Neural cell (in vitro differentiated cells): Measurements from ENCODE around the gene PPM1H. TPM values are rescaled to one million over a fixed set of nuclear protein-coding genes. Genes with fewer than 3 reads are reported as not detected.

Experiments
- H2AFZ ChIP-seq: fragments of 200-600, 300-800 bp; sonication (generic), shearing (Covaris generic); 2 replicates; pipeline ENCODE4 v1.6.0; 2014; ENCODE audit warnings: low read depth, mild to moderate bottlenecking, antibody characterized with exemption, low read length, moderate library complexity
- H3F3A ChIP-seq: fragments of 200-600 bp; shearing (Covaris generic); 2 replicates; pipeline ENCODE4 v1.6.1; 2016; ENCODE audit warnings: mild to moderate bottlenecking, moderate library complexity, mixed read lengths, antibody characterized with exemption, low read length; ENCODE audit not compliant: insufficient read depth, poor library complexity, severe bottlenecking
- H3K27ac ChIP-seq: fragments of 200-600, 300-800 bp; sonication (generic), shearing (Covaris generic); 2 replicates; pipeline ENCODE4 v1.5.1; 2014; ENCODE audit warnings: mild to moderate bottlenecking, low read length, moderate library complexity
- H3K27me3 ChIP-seq: fragments of 300-800, 200-600 bp; sonication (generic), shearing (Covaris generic); 2 replicates; pipeline ENCODE4 v1.6.0; 2014; ENCODE audit warnings: mild to moderate bottlenecking, low read depth, low read length, moderate library complexity; ENCODE audit not compliant: insufficient read depth
- H3K36me3 ChIP-seq: fragments of 300-800, 200-600 bp; sonication (generic), shearing (Covaris generic); 2 replicates; pipeline ENCODE4 v1.5.1; 2014; ENCODE audit warnings: mild to moderate bottlenecking, antibody characterized with exemption, low read length, moderate library complexity; ENCODE audit not compliant: insufficient read depth
- H3K4me2 ChIP-seq: fragments of 300-800, 200-600 bp; sonication (generic), shearing (Covaris generic); 2 replicates; pipeline ENCODE4 v1.6.0; 2014; ENCODE audit warnings: mild to moderate bottlenecking, low read length
- H3K4me3 ChIP-seq: fragments of 300-800, 200-600 bp; sonication (generic), shearing (Covaris generic); 2 replicates; pipeline ENCODE4 v1.5.1; 2014; ENCODE audit warnings: mild to moderate bottlenecking, low read length, moderate library complexity
- H3K79me2 ChIP-seq: fragments of 200-600 bp; shearing (Covaris generic); replicated peaks from 2 replicates; pipeline ENCODE4 v1.6.0; 2014; ENCODE audit warnings: mild to moderate bottlenecking, low read length, moderate library complexity; ENCODE audit not compliant: insufficient read depth
- H3K9ac ChIP-seq: fragments of 300-800, 200-600 bp; sonication (generic), shearing (Covaris generic); 2 replicates; pipeline ENCODE4 v1.6.1; 2016; ENCODE audit warnings: mild to moderate bottlenecking, low read length, mixed read lengths
- H3K9me2 ChIP-seq: fragments of 200-600 bp; shearing (Covaris generic); 2 replicates; pipeline ENCODE4 v1.6.1; 2016; ENCODE audit warnings: mild to moderate bottlenecking, low read length, mixed read lengths; ENCODE audit not compliant: insufficient read depth
- H3K9me3 ChIP-seq: fragments of 200-600, 300-800 bp; sonication (generic), shearing (Covaris generic); 2 replicates; pipeline ENCODE4 v1.6.1; 2016; ENCODE audit warnings: mild to moderate bottlenecking, mixed run types, low read length, moderate library complexity, mixed read lengths
- H4K20me1 ChIP-seq: fragments of 200-600 bp; shearing (Covaris generic); 2 replicates; pipeline ENCODE4 v1.6.1; 2016; ENCODE audit warnings: mild to moderate bottlenecking, mixed run types; ENCODE audit not compliant: insufficient read depth
- CTCF ChIP-seq: fragments of 450-650 bp; IDR thresholded peaks from 2 replicates; pipeline ENCODE4 v1.5.1; 2014; ENCODE audit warnings: antibody characterized with exemption, mild to moderate bottlenecking, moderate library complexity; ENCODE audit not compliant: poor library complexity, severe bottlenecking
- EP300 ChIP-seq: fragments of 450-650 bp; conservative IDR thresholded peaks from 2 replicates; pipeline ENCODE4 v1.6.1; 2014; ENCODE audit warnings: antibody characterized with exemption, mild to moderate bottlenecking, moderate library complexity; ENCODE audit not compliant: poor library complexity, severe bottlenecking
- EZH2 ChIP-seq: fragments of 200-600, 300-800 bp; shearing (Covaris generic), sonication (generic); IDR thresholded peaks from 2 replicates; pipeline ENCODE4 v1.6.1; 2014; ENCODE audit warnings: antibody characterized with exemption, low read length, borderline replicate concordance, mild to moderate bottlenecking; ENCODE audit not compliant: insufficient read depth, poor library complexity, severe bottlenecking
- MXI1 ChIP-seq: fragments of 450-650 bp; conservative IDR thresholded peaks from 2 replicates; pipeline ENCODE4 v1.6.1; 2014; ENCODE audit warnings: antibody characterized with exemption, mild to moderate bottlenecking; ENCODE audit not compliant: poor library complexity, severe bottlenecking
- POLR2AphosphoS5 ChIP-seq: IDR thresholded peaks from 2 replicates; pipeline ENCODE4 v1.6.1; 2012
- RAD21 ChIP-seq: fragments of 450-650 bp; conservative IDR thresholded peaks from 2 replicates; pipeline ENCODE4 v1.6.1; 2014; ENCODE audit warnings: antibody characterized with exemption, mild to moderate bottlenecking, moderate library complexity
- REST ChIP-seq: IDR thresholded peaks from 2 replicates; pipeline ENCODE4 v1.6.1; 2012; ENCODE audit warnings: borderline replicate concordance
- SMC3 ChIP-seq: fragments of 450-650 bp; conservative IDR thresholded peaks from 2 replicates; pipeline ENCODE4 v1.6.1; 2014; ENCODE audit warnings: antibody characterized with exemption, mild to moderate bottlenecking, moderate library complexity; ENCODE audit not compliant: poor library complexity
- TAF1 ChIP-seq: IDR thresholded peaks from 2 replicates; pipeline ENCODE4 v1.6.1; 2012; ENCODE audit warnings: low read depth
- polyA plus RNA-seq: library from polyadenylated mRNA; depleted of rRNA; stranded (reverse); fragments of >200 nt; gene quantifications from 2 replicates; pipeline ENCODE4 v1.2.3, GENCODE V29; 2014

The PPM1H gene
- polyA plus RNA-seq, 1 donor from 2014 or later = 3.9 TPM

DNA sequence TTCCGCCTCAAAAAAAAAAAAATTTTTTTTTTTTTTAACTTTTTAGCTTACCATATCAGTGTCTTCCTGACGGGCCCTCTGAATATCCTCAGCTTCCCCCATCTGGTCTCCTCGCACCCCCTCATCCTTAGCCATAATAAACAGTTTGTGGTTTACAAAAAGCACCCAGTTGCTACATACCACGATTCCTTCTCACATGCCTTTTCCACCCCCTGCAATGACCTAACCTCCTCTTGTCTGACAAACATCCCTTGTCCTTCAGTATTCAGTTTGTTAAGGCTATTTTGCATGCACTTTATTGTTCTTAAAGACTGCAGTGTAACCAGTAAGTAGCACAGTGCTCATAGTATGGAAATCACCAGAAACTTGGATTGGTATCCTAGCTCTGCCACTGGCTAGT is 88.5 kb downstream of the PPM1H start:
- Histone ChIP-seq H3K9ac (no peak overlapping the region), H4K20me1 (no peaks in the 10 kb centered on the region), H3K4me3 (no peak overlapping the region), H3K9me2 (no peaks in the 10 kb centered on the region), H3K4me2 (no peak overlapping the region), H3K27me3 (no peaks in the 10 kb centered on the region), H3K27ac (no peak overlapping the region), H3K79me2 (no peaks in the 10 kb centered on the region), H3F3A (no peaks in the 10 kb centered on the region), H3K9me3 (no peaks in the 10 kb centered on the region), H2AFZ (no peak overlapping the region), H3K36me3 (no peaks in the 10 kb centered on the region)
- TF ChIP-seq RAD21 = no peak
- no peak for TF ChIP-seq MXI1
- TF ChIP-seq REST = no peak
- no peak for TF ChIP-seq EP300
- TF ChIP-seq TAF1 = no peak
- TF ChIP-seq SMC3 = no peak

- no peak overlapping the region for H3K27ac ChIP-seq
- H3K9me2 ChIP-seq = no peaks in the 10 kb centered on the region
- no peak overlapping the region for H3K9ac ChIP-seq
- H3K27me3 ChIP-seq = no peaks in the 10 kb centered on the region
- H4K20me1 ChIP-seq = no peaks in the 10 kb centered on the region
- no peaks in the 10 kb centered on the region for H3K9me3 ChIP-seq
- no peaks in the 10 kb centered on the region for H3F3A ChIP-seq
- no peaks in the 10 kb centered on the region for H3K36me3 ChIP-seq
- H3K4me3 ChIP-seq = no peak overlapping the region
- H3K4me2 ChIP-seq = no peak overlapping the region
- no peak overlapping the region for H2AFZ ChIP-seq
- no peak for TF ChIP-seq EZH2
- no peak for TF ChIP-seq CTCF
- H3K79me2 ChIP-seq = no peaks in the 10 kb centered on the region
Measured at GRCh38 chr12:62844915-62845314, 90.0 kb downstream of the PPM1H start.

- no peaks in the 10 kb centered on the region for H3K9me3 ChIP-seq
- no peaks in the 10 kb centered on the region for H3K79me2 ChIP-seq
- no peak overlapping the region for H3K27ac ChIP-seq
- no peaks in the 10 kb centered on the region for H4K20me1 ChIP-seq
- H3K36me3 ChIP-seq = no peaks in the 10 kb centered on the region
- no peak overlapping the region for H3K4me2 ChIP-seq
- H3K4me3 ChIP-seq = no peak overlapping the region
- no peaks in the 10 kb centered on the region for H3F3A ChIP-seq
- H3K9me2 ChIP-seq = no peaks in the 10 kb centered on the region
- H3K27me3 ChIP-seq = no peaks in the 10 kb centered on the region
- H2AFZ ChIP-seq = no peak overlapping the region
- TF ChIP-seq EZH2 (no peak), RAD21 (no peak), CTCF (no peak), MXI1 (no peak), SMC3 (no peak), EP300 (no peak), POLR2AphosphoS5 (no peak)
- H3K9ac ChIP-seq = no peak overlapping the region
Measured at GRCh38 chr12:62843716-62844115, 91.2 kb downstream of the PPM1H start.
